GM12874 (cell line): ENCODE results near the gene TMEM233.

Experiments
- TF ChIP-seq, protein P1 (sequence below): IDR thresholded peaks from 2 replicates; pipeline ENCODE4 v1.5.1; 2011; ENCODE audit warnings: low read depth, mild to moderate bottlenecking, control low read depth, low read length, moderate library complexity; ENCODE audit not compliant: insufficient read depth

The TMEM233 gene

DNA sequence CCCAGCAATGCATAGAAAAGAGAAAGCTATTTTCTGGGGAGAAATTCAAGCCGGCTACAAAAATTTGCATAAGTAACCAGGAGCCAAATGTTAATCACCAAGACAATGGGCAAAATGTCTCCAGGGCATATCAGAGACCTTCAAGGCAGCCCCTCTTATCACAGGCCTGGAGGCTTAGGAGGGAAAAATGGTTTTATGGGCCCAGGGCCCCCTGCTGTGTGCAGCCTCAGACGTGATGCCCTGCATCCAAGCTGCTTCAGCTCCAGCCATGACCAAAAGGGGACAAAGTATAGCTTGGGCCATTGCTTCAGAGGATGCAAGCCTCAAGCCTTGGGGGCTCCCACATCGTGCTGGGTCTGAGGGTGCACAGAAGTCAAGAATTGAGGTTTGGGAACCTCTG lies 15.8 kb downstream of the TMEM233 start:
- TF ChIP-seq, protein P1, sequence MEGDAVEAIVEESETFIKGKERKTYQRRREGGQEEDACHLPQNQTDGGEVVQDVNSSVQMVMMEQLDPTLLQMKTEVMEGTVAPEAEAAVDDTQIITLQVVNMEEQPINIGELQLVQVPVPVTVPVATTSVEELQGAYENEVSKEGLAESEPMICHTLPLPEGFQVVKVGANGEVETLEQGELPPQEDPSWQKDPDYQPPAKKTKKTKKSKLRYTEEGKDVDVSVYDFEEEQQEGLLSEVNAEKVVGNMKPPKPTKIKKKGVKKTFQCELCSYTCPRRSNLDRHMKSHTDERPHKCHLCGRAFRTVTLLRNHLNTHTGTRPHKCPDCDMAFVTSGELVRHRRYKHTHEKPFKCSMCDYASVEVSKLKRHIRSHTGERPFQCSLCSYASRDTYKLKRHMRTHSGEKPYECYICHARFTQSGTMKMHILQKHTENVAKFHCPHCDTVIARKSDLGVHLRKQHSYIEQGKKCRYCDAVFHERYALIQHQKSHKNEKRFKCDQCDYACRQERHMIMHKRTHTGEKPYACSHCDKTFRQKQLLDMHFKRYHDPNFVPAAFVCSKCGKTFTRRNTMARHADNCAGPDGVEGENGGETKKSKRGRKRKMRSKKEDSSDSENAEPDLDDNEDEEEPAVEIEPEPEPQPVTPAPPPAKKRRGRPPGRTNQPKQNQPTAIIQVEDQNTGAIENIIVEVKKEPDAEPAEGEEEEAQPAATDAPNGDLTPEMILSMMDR: no peak

DNA sequence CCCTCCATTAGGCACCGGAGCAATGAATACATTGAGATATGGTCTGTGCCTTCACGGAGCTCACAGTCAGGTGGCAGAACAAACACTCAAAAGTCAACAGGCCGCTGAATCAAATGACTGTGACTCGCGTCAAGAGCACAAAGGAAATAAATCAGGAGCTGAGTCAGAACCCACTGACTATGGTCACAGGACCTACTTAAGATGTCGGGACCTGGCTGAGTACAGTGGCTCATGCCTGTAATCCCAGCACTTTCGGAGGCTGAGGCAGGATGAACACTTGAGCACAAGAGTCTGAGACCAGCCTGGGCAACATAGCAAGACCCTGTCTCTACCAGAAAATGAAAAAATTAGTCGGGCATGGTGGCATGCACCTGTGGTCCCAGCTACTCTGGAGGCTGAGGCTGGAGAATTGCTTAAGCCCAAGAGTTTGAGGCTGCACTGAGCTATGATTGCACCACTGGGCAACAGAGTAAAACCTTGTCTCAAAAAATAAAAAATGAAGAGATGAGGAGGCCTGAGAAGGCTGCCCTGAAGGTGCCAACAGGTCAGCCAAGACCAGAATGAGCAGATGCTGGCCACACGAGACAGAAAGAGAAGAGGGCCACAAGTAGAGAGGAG lies 19.9 kb downstream of the TMEM233 start:
- TF ChIP-seq, protein P1: no peak

DNA sequence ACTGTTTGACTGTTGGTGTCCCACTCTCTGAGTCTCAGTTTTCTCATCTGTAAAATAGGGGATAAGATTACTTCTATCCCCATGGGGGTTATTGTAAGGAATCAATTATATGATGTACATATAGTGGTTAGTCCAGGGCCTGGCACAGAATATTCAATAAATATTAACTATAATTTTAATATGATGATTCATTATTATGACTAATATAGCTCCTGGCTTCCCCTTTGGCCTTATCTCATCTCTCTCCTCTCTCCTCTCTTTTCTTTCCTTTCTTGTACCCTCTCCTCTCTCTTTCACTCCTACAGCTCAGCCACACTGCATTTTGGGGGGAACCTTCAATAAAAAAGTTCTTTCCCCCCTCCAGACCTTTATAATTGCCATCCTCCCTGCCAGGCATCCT lies 21.1 kb downstream of the TMEM233 start:
- TF ChIP-seq, protein P1: no peak

DNA sequence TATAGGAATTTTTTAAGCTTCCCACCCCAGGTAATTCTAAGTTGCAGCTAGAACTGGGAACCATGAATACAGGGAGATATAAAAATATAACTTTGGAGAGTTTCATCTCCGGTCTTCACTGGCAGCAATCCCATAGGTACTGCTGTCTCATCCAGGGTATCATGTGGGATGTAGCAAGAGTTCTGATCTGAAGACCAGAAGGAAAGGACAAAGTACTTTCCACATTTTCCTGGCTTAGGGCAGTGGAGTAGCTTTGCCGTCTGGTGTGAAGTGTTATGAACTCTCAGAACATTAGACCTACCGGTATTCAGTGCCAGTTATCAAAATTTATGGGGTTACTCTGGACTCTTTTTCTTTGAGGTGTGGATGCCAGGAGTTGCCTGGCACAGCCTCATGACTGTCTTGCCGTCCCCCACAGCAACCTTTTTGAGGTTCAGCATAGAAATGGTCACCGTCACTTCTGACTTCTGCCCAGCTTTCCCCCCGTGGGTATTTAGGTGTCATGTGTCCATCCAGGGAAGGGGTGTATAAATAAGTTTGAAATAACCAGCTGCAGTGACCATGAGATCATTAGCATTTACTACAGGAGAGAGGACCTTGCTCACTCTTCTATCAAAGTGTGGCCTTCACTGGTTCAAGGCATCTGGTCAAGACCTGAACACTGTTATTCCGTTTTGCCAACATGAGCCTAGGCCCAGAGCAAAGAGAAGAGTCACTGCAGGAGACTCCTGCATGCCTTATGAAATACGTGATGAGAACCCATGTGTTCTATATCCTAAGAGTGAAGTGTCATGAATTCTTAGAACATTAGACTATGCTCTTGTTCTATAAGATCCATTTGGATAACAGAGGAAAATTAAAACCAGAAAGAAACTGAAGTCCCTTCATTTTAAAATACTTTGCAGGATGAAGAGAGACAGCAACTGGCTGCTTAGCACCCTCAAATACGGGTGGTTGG lies 22.2 kb downstream of the TMEM233 start:
- TF ChIP-seq, protein P1: no peak

DNA sequence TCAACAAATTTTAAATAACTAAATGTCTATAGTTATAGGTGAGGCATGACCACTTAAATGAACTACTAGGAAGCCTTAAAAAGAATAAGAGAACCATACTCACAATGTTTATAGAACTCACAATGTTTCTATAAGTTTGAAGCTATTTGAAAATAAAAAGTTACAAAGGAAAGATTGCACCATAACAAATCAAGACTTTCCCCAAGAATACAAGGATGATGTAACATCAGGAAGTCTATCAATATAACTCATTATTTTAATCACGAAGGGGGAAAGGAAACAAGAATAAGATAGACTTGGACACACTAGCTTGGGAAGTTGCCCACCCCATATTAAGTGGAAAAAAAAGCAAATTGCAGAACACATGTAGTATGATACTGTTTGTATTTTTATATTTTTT lies 26.9 kb downstream of the TMEM233 start:
- TF ChIP-seq, protein P1: no peak

DNA sequence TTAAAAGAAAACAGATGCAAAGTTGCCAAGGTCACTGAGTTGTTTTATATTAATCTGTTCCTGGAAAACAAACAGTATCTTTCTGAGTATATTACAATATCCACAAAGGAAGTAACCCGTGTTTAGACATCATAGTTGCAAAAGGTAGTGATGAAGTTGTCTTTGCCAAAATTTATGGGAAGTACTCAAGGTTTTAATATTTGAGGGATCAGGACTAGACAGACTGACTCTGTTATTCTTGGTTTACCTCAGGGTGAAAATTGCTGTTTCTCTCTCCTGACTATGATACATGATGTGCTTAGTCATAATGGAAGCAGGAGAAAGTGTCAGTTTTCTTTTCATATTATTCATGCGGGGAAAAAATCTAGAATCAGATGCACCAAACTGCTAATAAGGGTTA lies 28.3 kb downstream of the TMEM233 start:
- TF ChIP-seq, protein P1: no peak

DNA sequence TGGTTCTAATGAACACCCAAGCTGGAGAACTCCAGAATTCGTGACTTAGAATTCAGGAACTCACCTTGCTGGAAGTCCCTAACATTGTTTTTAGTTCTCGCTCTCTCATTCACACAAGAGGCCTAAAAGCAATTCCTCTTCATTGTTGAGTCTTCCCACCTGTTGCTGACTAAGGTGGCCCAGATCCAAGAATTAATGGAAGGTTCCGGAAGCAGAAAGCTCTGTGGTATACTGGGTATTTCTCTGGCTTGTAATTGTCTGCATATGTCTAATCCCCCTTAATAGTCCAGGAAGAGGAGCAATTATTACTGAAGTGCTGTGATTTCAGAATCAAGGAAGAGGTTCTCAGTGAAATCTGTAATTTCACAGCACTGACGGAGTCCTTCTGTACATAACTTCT lies 31.4 kb downstream of the TMEM233 start:
- TF ChIP-seq, protein P1: no peak
